IMR-90 (cell line): ENCODE results near the gene GALR2. TPM values are rescaled to one million over a fixed set of nuclear protein-coding genes. Genes with fewer than 3 reads are reported as not detected.

ENCODE experiments used
- ATAC-seq: fragments of 200-7000 bp; cut with Tn5 transposase; 2 replicates; pipeline ENCODE4 v1.9.1; 2020; ENCODE audit warnings: low read depth, mild to moderate bottlenecking, moderate library complexity
- BruUV-seq: library from RNA; stranded (reverse); fragments of 400-500 nt; replicated peaks from 2 replicates; lab custom pipeline; 2021; lab: Mats Ljungman, UMichigan
- CTCF ChIA-PET: fragments of 300-600 bp; formaldehyde crosslinking; extraction: SDS; loops from one replicate; lab custom pipeline; 2021; ENCODE audit warnings: antibody characterized with exemption; lab: Yijun Ruan, JAX
- POLR2A ChIA-PET: fragments of 300-600 bp; sonication (Branson Sonifier 250); formaldehyde crosslinking; loops from one replicate; lab custom pipeline; 2022; ENCODE audit warnings: antibody characterized with exemption; ENCODE audit not compliant: unreplicated experiment; lab: Charles Lee
- DNase-seq: peaks from one replicate; pipeline ENCODE4 v3.0.0; 2013
- H2AFZ ChIP-seq: replicated peaks from 2 replicates; pipeline ENCODE3; 2013; ENCODE audit warnings: low read length, mild to moderate bottlenecking; ENCODE audit not compliant: poor library complexity
- H2AK5ac ChIP-seq: 2 replicates; pipeline ENCODE4 v1.6.1; 2013; ENCODE audit warnings: low read depth, low read length, inconsistent platforms
- H2AK9ac ChIP-seq: replicated peaks from 2 replicates; pipeline ENCODE3; 2013; ENCODE audit warnings: mild to moderate bottlenecking, low read depth, low read length, moderate library complexity; ENCODE audit not compliant: poor library complexity
- H2BK120ac ChIP-seq: 2 replicates; pipeline ENCODE4 v1.6.1; 2013; ENCODE audit warnings: low read depth, low read length, inconsistent platforms
- H2BK15ac ChIP-seq: 3 replicates; pipeline ENCODE4 v1.6.1; 2013; ENCODE audit warnings: low read depth, low read length, inconsistent platforms
- H2BK20ac ChIP-seq: 2 replicates; pipeline ENCODE4 v1.6.1; 2013; ENCODE audit warnings: low read depth, mild to moderate bottlenecking, inconsistent platforms, low read length, moderate library complexity
- H2BK5ac ChIP-seq: 2 replicates; pipeline ENCODE4 v1.6.1; 2013; ENCODE audit warnings: mild to moderate bottlenecking, low read depth, low read length, inconsistent platforms; ENCODE audit not compliant: poor library complexity, severe bottlenecking
- H3K14ac ChIP-seq: replicated peaks from 2 replicates; pipeline ENCODE4 v1.6.1; 2013; ENCODE audit warnings: low read depth, low read length, inconsistent platforms
- H3K18ac ChIP-seq: 2 replicates; pipeline ENCODE4 v1.6.1; 2013; ENCODE audit warnings: low read depth, low read length, control low read depth
- H3K23ac ChIP-seq: 2 replicates; pipeline ENCODE4 v1.6.1; 2013; ENCODE audit warnings: low read depth, low read length, inconsistent platforms
- H3K27ac ChIP-seq: 2 replicates; pipeline ENCODE4 v1.5.1; 2013; ENCODE audit warnings: mild to moderate bottlenecking, control low read depth, low read length; ENCODE audit not compliant: insufficient read depth
- H3K27me3 ChIP-seq: 2 replicates; pipeline ENCODE4 v1.6.1; 2013; ENCODE audit warnings: low read length; ENCODE audit not compliant: control insufficient read depth, insufficient read depth
- H3K36me3 ChIP-seq: 2 replicates; pipeline ENCODE4 v1.6.1; 2013; ENCODE audit warnings: low read length, mixed read lengths; ENCODE audit not compliant: control insufficient read depth, insufficient read depth
- H3K4ac ChIP-seq: 2 replicates; pipeline ENCODE4 v1.6.1; 2013; ENCODE audit warnings: low read depth, low read length, inconsistent platforms
- H3K4me1 ChIP-seq: 2 replicates; pipeline ENCODE4 v1.6.1; 2013; ENCODE audit warnings: low read length, mixed read lengths; ENCODE audit not compliant: control insufficient read depth, insufficient read depth
- H3K4me2 ChIP-seq: 2 replicates; pipeline ENCODE4 v1.6.1; 2013; ENCODE audit warnings: low read depth, mild to moderate bottlenecking, control low read depth, low read length, moderate library complexity
- H3K4me3 ChIP-seq: 2 replicates; pipeline ENCODE4 v1.5.1; 2013; ENCODE audit warnings: low read depth, mild to moderate bottlenecking, control low read depth, low read length, moderate library complexity; ENCODE audit not compliant: insufficient read depth
- H3K56ac ChIP-seq: 2 replicates; pipeline ENCODE4 v1.6.1; 2013; ENCODE audit warnings: low read length, inconsistent platforms; ENCODE audit not compliant: insufficient read depth; ENCODE audit errors: extremely low read depth
- H3K79me1 ChIP-seq, 2 experiments: 2 replicates each; pipeline ENCODE4 v1.6.1; 2013; ENCODE audit warnings: low read length in 2 of 2, inconsistent platforms in 1 of 2, low read depth in 1 of 2
- H3K9ac ChIP-seq: 2 replicates; pipeline ENCODE4 v1.6.1; 2013; ENCODE audit warnings: low read depth, low read length, control low read depth
- H3K9me1 ChIP-seq: 2 replicates; pipeline ENCODE4 v1.6.1; 2013; ENCODE audit warnings: low read length, inconsistent platforms; ENCODE audit not compliant: insufficient read depth
- H3K9me3 ChIP-seq: 2 replicates; pipeline ENCODE4 v1.6.1; 2013; ENCODE audit warnings: low read length; ENCODE audit not compliant: control insufficient read depth, insufficient read depth
- H4K20me1 ChIP-seq: 2 replicates; pipeline ENCODE4 v1.6.1; 2013; ENCODE audit warnings: low read length, inconsistent platforms; ENCODE audit not compliant: insufficient read depth
- H4K5ac ChIP-seq: 2 replicates; pipeline ENCODE4 v1.6.1; 2013; ENCODE audit warnings: mild to moderate bottlenecking, low read depth, low read length, control low read depth
- H4K8ac ChIP-seq, 2 experiments: 2 replicates each; pipeline ENCODE4 v1.6.1; 2013; ENCODE audit warnings: low read depth in 2 of 2, low read length in 2 of 2, control low read depth in 1 of 2, inconsistent platforms in 1 of 2
- H4K91ac ChIP-seq: 2 replicates; pipeline ENCODE4 v1.6.1; 2013; ENCODE audit warnings: low read depth, low read length, inconsistent platforms; ENCODE audit not compliant: insufficient read depth
- NFE2L2 ChIP-seq: fragments of 150-350 bp; IDR thresholded peaks from 2 replicates; pipeline ENCODE4 v1.6.1; 2016; ENCODE audit warnings: low read depth, mild to moderate bottlenecking, low read length
- WGBS, 2 experiments: methylation state at CpG; one replicate each; pipeline versions ENCODE4 v1.1.5 to v1.1.7; 2013; ENCODE audit warnings: missing lambda C conversion rate in 2 of 2; ENCODE audit not compliant: insufficient read length in 1 of 2; ENCODE audit errors: extremely low coverage in 2 of 2; 5-methylcytosine and 5-hydroxymethylcytosine counted together
- dilution Hi-C: fragments of 300-500 bp; cut with HindIII; formaldehyde crosslinking; loops from one replicate; pipeline ENCODE4 v1.14.3; 2018; ENCODE audit warnings: low sequenced_read_pairs; ENCODE audit not compliant: unreplicated experiment
- in situ Hi-C: fragments of 300-500 bp; cut with MboI; formaldehyde crosslinking; loops from 3 replicates; pipeline ENCODE4 v1.14.3; 2019; ENCODE audit warnings: low sequenced_read_pairs, inconsistent platforms, mixed read lengths
- intact Hi-C: fragments of 100-400 bp; cut with micrococcal nuclease; formaldehyde crosslinking; loops from 2 replicates; pipeline ENCODE4 v1.10.0; 2022
- polyA plus RNA-seq, 3 experiments: library from polyadenylated mRNA; depleted of rRNA; stranded (reverse); fragments of >200 nt; gene quantifications; 2 replicates each; pipeline ENCODE4 v1.2.3, GENCODE V29; 2012; ENCODE audit warnings: low replicate concordance in 1 of 3
- total RNA-seq: library from RNA; depleted of rRNA; stranded (reverse); fragments of >200 nt; gene quantifications from 2 replicates; pipeline ENCODE4 v1.2.3, GENCODE V29; 2012

The GALR2 gene
- total and polyA plus RNA-seq, 2 of the 4 experiments (the other 2 are of a cell fraction), result 0.07 TPM; not detected in 1

GRCh38 chr17:76092526-76093413 lies 18.2 kb downstream of the GALR2 start:
- no peak overlapping the region for H2AK9ac ChIP-seq
- H3K9me3 ChIP-seq, result no peaks in the 10 kb centered on the region
- H3K9ac ChIP-seq, result no peak overlapping the region
- H2AFZ ChIP-seq, result no peak overlapping the region
- DNase-seq, result no peak
- no TSS peak for BruUV-seq
- H3K4me3 ChIP-seq, result no peak overlapping the region
- POLR2A ChIA-PET, result no interaction called here
- no peak overlapping the region for H3K18ac ChIP-seq
- H3K36me3 ChIP-seq, result peaks cover 67% of the 10 kb centered on the region
- no peak overlapping the region for H2BK120ac ChIP-seq
- WGBS, 2 experiments, result 93% methylated on average over 5 of the region's 20 CpGs; no CpG with 5 or more reads in 1 of the 2 experiments
- H3K4me1 ChIP-seq, result no peaks in the 10 kb centered on the region
- no peak overlapping the region for H4K8ac ChIP-seq
- H3K9me1 ChIP-seq, result no peaks in the 10 kb centered on the region
- H4K91ac ChIP-seq, result no peak overlapping the region
- TF ChIP-seq NFE2L2, result no peak
- H2BK5ac ChIP-seq, result no peak overlapping the region
- H3K4me2 ChIP-seq, result no peak overlapping the region
- H2BK20ac ChIP-seq, result no peak overlapping the region
- H4K5ac ChIP-seq, result no peak overlapping the region
- ATAC-seq, result no peak
- no peak overlapping the region for H2AK5ac ChIP-seq
- H3K79me1 ChIP-seq, result peaks cover 5 to 20% of the 10 kb centered on the region in 2 experiments; a peak in 3 of 4 replicates
- H2BK15ac ChIP-seq, result no peak overlapping the region
- no peak overlapping the region for H3K27ac ChIP-seq
- in situ Hi-C loops, result no loop called here
- H3K14ac ChIP-seq, result no peak overlapping the region
- H4K20me1 ChIP-seq, result no peaks in the 10 kb centered on the region; the same call in 1 of the 2 replicates
- no peaks in the 10 kb centered on the region for H3K27me3 ChIP-seq
- H3K56ac ChIP-seq, result no peak overlapping the region
- intact Hi-C loops, result no loop called here
- H3K23ac ChIP-seq, result no peak overlapping the region
- CTCF ChIA-PET, result interaction anchor here (0.6 kb wide), 1 partner anchor 91 kb away, joined by 4 read pairs; no protein-coding TSS in a partner anchor
- dilution Hi-C loops, result no loop called here
- H3K4ac ChIP-seq, result no peak overlapping the region
